CD4-positive, alpha-beta T cell treated with Interleukin-17A for 1 hour (primary cell): ENCODE data around the gene SYCN.

Source experiments
- DNase-seq: peaks from one replicate; pipeline ENCODE4 v3.0.0-alpha.2; 2020

The SYCN gene

GRCh38 chr19:39192846-39193245 is 11.2 kb downstream of the SYCN start:
- no peak for DNase-seq

- DNase-seq, result no peak
Measured at GRCh38 chr19:39190768-39191167, 13.3 kb downstream of the SYCN start.

- no peak for DNase-seq
Measured at GRCh38 chr19:39188960-39189359, 15.1 kb downstream of the SYCN start.

- no peak for DNase-seq
Measured at GRCh38 chr19:39187552-39187943, 16.5 kb downstream of the SYCN start.

- DNase-seq, result no peak
Measured at GRCh38 chr19:39186391-39186790, 17.7 kb downstream of the SYCN start.

GRCh38 chr19:39183104-39183503 is 21.0 kb downstream of the SYCN start:
- DNase-seq, result no peak

GRCh38 chr19:39182174-39182505 is 21.9 kb downstream of the SYCN start:
- no peak for DNase-seq

- no peak for DNase-seq
Measured at GRCh38 chr19:39181500-39182173, 22.4 kb downstream of the SYCN start.

- no peak for DNase-seq
Measured at GRCh38 chr19:39180749-39181148, 23.3 kb downstream of the SYCN start.

- no peak for DNase-seq
Measured at GRCh38 chr19:39179754-39180153, 24.3 kb downstream of the SYCN start.

GRCh38 chr19:39178296-39179006 is 25.6 kb downstream of the SYCN start:
- no peak for DNase-seq

- DNase-seq, result no peak
Measured at GRCh38 chr19:39177736-39178135, 26.3 kb downstream of the SYCN start.

GRCh38 chr19:39177110-39177699 is 26.9 kb downstream of the SYCN start:
- no peak for DNase-seq

- no peak for DNase-seq
Measured at GRCh38 chr19:39175564-39175963, 28.5 kb downstream of the SYCN start.

- no peak for DNase-seq
Measured at GRCh38 chr19:39174558-39175544, 29.2 kb downstream of the SYCN start.

GRCh38 chr19:39174142-39174541 is 29.9 kb downstream of the SYCN start:
- no peak for DNase-seq

- no peak for DNase-seq
Measured at GRCh38 chr19:39173502-39173991, 30.5 kb downstream of the SYCN start.

GRCh38 chr19:39172700-39173501 is 31.2 kb downstream of the SYCN start:
- no peak for DNase-seq

GRCh38 chr19:39171479-39172465 is 32.3 kb downstream of the SYCN start:
- no peak for DNase-seq

GRCh38 chr19:39170386-39171231 is 33.5 kb downstream of the SYCN start:
- DNase-seq, result no peak
